Mesenteric fat pad (tissue), 1 donor: ENCODE data around the gene KLHL8. TPM values are rescaled to one million over a fixed set of nuclear protein-coding genes. Genes with fewer than 3 reads are reported as not detected.
"Not testable (repeated sequence)": the region's sequence is repeated elsewhere in the genome, so short reads cannot be mapped to it uniquely, and the experiment has no call there.

Experiments used
- DNase-seq: peaks from one replicate; pipeline ENCODE4 v3.0.0-alpha.2; 2020; ENCODE audit warnings: low spot score
- total RNA-seq: library from RNA; stranded (reverse); fragmentation: NEBNext Ultra II Directional; extraction: Animal tissue kit (Norgen Biotek cat#: 25700); gene quantifications from one replicate; pipeline ENCODE4 v1.2.1, GENCODE V29; 2021
- donor health status: DM: yes; HTN: yes; CAD: no.

Gene KLHL8
- total RNA-seq, 1 donor from 2014 or later, result 13.8 TPM

DNA sequence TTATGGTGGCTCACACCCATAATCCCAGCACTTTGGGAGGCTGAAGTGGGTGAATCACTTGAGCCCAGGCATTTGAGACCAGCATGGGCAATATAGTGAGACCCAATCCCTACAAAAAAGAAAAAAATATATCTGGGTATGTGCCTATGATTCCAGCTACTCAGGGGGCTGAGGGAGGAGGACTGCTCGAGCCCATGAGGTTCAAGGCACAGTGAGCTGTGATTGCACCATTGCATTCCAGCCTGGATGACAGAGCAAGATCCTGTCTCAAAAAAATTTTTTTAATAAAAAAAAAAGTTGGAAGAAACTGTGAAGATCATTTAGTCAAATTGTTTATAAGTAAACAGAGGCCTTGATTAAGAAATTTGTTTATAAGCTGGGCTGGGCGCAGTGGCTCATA, 39.7 kb downstream of the KLHL8 start:
- DNase-seq, result no peak

DNA sequence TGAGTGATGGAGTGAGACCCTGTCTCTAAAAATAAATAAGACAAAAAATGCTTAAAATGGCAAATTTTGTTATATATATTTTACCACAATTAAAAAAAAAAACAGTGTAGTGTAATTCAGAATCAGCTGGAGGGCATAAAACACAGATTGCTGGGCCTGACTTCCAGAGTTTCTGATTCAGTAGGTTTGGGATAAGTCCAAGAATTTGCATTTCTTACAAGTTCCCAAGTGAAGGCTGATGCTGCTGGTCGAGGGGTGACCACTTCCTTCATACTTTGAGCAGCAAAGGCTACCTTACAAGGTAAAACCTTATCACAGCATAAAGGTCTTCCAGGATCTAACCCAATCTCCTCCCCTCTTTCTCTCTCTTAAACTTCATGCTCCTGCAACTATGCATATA, 40.7 kb downstream of the KLHL8 start:
- no peak for DNase-seq

- DNase-seq, result no peak
Observed at GRCh38 chr4:87174672-87175071, 45.7 kb downstream of the KLHL8 start.

- no peak for DNase-seq
Observed at GRCh38 chr4:87171944-87172343, 48.5 kb downstream of the KLHL8 start.

DNA sequence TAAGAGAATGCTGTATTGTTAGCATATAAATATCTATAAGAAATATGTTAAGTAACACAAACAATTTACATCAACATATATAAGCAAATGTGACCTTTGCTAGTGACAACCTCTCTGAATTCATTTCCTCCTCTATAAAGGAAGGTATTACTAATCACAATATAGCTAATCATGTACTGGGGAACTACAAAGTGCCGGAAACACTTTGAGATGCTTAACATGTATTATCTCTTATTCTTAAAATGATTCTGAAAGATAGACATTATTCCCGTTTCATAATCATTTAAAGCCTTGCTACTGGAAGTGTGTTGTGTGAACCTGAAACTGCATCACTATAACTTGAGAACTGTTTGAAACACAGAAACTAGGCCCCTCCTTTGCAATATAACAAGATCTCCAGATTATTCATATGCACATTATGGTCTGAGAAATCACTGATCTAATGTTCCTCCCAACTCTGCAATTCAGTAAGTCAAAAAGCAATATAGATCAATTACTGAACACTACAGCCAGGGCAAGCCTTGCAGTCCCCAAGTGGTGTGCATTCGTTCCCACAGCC, 54.0 kb downstream of the KLHL8 start:
- DNase-seq, result no peak

- DNase-seq, result no peak
Observed at GRCh38 chr4:87165892-87166291, 54.5 kb downstream of the KLHL8 start.

GRCh38 chr4:87153078-87153870, 67.1 kb downstream of the KLHL8 start:
- DNase-seq, result no peak

DNA sequence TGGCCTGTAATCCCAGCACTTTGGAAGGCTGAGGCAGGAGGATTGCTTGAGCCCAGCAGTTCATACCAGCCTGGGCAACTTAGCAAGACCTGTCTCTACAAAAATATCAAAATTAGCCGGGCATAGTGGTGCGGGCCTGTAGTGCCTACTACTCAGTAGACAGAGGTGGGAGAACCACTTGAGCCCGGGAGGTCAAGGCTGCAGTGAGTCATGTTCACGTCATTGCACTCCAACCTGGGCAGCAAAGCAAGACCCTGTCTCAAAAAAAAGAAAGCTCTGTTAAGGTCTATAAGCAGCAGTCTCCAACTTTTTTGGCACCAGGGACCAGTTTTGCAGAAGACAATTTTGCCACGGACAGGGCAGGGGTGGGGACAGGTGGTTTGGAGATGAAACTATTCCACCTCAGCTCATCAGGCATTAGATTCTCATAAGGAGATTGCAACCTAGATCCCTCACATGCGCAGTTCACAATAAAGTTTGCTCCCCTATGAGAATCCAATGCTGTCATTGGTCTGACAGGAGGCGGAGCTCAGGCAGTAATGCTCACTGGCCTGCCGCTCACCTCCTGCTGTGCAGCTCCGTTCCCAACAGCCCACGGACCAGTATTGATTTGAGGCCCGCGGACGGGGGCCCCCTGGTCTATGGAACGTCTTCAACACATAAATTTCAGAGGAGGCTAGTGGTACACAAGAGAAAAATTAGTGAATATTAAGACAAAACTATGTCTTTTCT, 67.9 kb downstream of the KLHL8 start:
- no peak for DNase-seq

- DNase-seq, result no peak
Observed at GRCh38 chr4:87151730-87152129, 68.7 kb downstream of the KLHL8 start.

- DNase-seq, result no peak
Observed at GRCh38 chr4:87150498-87151261, 69.7 kb downstream of the KLHL8 start.

DNA sequence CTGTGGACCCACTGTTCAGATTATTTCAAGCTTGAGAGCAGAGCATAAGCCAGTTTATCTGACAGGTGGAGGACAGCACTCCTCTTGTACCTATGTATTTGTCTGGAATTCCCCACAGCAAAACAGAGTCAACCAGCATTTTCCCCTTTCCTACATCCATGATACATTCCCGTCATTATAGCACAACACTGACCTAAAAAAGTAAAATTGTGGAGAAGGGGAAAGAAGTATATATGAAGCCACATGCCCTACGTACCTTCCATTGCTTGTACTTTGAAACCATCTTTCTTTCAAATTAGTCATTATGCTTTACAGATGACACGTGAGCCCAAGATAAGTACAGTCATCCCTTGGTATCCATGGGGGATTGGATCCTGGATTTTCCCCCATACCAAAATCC, 73.3 kb downstream of the KLHL8 start:
- DNase-seq, result no peak

DNA sequence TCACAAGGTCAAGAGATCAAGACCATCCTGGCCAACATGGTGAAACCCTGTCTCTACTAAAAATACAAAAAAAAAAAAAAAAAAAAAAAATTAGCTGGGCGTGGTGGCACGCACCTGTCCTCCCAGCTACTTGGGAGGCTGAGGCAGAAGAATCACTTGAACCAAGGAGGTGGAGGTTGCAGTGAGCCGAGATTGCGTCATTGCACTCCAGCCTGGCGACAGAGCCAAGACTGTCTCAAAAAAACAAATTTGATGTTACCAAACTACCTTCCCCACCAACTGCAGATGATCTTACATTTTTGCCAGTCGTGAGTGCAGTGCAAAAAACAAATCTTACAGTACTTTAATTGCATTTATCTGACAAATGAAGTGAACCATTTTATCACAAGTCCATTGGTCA, 74.5 kb downstream of the KLHL8 start:
- DNase-seq, result not testable (repeated sequence)

- no peak for DNase-seq
Observed at GRCh38 chr4:87144356-87144755, 76.1 kb downstream of the KLHL8 start.

- no peak for DNase-seq
Observed at GRCh38 chr4:87141428-87141827, 79.0 kb downstream of the KLHL8 start.

GRCh38 chr4:87134122-87134521, 86.3 kb downstream of the KLHL8 start:
- DNase-seq, result no peak

- DNase-seq, result no peak
Observed at GRCh38 chr4:87133183-87133582, 87.2 kb downstream of the KLHL8 start.

GRCh38 chr4:87132035-87132434, 88.4 kb downstream of the KLHL8 start:
- DNase-seq, result no peak

DNA sequence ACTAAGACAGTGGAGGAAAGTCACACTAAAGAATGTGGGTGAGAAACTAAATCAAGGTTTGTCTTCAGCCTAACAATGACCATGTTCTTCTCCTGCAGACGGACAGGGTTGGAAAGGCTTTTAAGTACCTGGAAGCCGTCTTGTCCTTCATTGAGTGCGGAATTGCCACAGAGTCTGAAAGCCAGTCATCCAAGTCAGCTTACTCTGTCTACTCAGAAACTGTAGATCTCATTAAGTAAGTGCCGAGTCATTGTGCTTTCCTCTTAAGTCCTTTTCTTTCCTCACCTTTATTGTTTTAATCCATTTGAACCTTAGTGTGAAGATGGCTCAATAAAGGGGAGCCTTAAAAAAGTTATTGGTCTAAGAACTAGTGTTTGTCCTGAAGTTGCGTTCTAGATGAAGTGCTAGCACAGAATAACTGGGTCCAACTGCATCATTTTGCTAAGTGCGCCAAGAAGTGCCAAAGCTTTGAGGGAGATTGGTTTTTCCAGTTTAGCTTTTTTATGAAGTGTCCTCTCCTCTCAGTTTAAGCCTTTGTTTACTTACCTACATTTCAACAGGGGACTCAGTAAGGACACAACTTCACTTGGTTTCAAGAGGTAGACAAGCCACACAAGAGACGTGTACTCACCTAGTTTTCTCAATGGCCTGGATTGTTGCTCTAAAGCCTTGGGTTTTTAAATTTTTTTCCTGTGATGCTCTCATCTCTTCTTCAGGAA, 89.3 kb downstream of the KLHL8 start:
- no peak for DNase-seq

DNA sequence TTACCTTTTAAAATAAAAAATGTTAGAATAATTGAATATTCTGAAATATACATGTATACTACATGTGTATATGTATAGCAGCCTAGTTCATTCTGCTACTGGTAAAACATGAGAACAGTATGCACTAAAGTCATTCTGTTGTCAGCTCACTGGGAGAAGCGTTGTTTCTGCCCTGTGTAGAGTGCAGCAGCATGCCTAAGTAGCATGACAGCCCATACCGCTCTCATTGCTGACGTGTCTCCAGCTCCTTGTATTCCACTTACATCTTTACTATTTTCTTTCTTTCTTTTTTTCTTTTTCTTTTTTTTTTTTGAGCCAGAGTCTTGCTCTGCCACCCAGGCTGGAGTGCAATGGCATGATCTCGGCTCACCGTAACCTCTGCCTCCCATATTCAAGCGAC, 90.7 kb downstream of the KLHL8 start:
- no peak for DNase-seq

DNA sequence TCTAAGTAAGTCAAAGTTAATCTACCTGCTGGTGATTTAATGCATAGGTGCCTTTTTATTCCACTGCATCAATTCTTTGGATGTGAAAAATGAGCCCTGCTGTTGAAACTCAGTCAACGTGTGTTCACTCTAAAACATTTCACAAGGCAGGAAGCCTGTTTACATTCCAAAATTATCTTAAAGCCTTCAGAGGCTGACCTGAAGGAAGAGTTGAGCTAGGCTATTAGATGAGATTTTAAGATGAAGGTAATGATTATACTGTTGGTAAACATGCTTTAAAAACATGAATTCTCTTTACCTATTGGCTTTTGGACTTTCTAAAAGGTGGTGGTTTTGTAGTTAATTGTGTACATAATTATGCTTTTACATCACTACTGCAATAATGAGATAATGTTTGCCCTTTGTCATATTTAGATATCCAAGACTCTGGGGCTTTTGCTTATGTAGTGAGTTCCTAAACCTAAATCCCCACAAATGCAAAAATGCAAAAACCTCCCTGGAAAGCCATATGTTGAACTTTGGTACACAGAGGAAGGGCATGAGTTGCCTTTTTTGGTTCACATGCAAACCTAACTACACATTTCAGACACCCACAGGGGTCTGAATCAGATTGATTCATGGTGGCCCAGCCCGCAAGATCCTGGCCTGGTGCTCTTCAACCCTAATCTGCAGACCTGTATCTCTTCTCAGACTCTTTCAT, 92.3 kb downstream of the KLHL8 start:
- no peak for DNase-seq
